Progenitor cell of endocrine pancreas (in vitro differentiated cells): ENCODE data around the gene ACTR1B. TPM values are rescaled to one million over a fixed set of nuclear protein-coding genes. Genes with fewer than 3 reads are reported as not detected.

Experiments
- total RNA-seq: library from RNA; stranded (reverse); gene quantifications from 2 replicates; pipeline ENCODE4 v1.2.1, GENCODE V29; 2021

Gene ACTR1B
- total RNA-seq, 1 donor from 2014 or later, result 88.5 TPM

Other genes with a start within 250 kb of the ACTR1B start
- gene ANKRD36B, start 74.2 kb downstream of the ACTR1B start, total RNA-seq, result 67.8 and 77.0 TPM in 2 replicates
- gene COX5B, start 18.0 kb downstream of the ACTR1B start, total RNA-seq, result 157 and 161 TPM in 2 replicates
- 15.9 and 17.4 TPM in 2 replicates for gene C2orf92, start 5.7 kb upstream of the ACTR1B start, total RNA-seq
- 2.6 and 3.8 TPM in 2 replicates for gene ZAP70, start 49.5 kb upstream of the ACTR1B start, total RNA-seq